Activated naive CD8-positive, alpha-beta T cell treated with anti-CD3 and anti-CD28 coated beads, Interleukin-2, amount 50 U/mL, for 24 hours (primary cell): ENCODE data around the gene GLB1L2.

Source experiments
- ATAC-seq: fragments of 150-1000 bp; cut with Tn5 transposase; one replicate; pipeline ENCODE4 v1.10.0; 2021
- DNase-seq: peaks from one replicate; pipeline ENCODE4 v3.0.0; 2021
- H3K27ac Mint-ChIP-seq: one replicate; pipeline ENCODE4 v1.8.0; 2021; ENCODE audit warnings: mild to moderate bottlenecking, mixed read lengths
- H3K27me3 Mint-ChIP-seq: one replicate; pipeline ENCODE4 v1.8.0; 2021; ENCODE audit warnings: mixed read lengths
- H3K36me3 Mint-ChIP-seq: one replicate; pipeline ENCODE4 v1.8.0; 2021; ENCODE audit warnings: low read depth, mixed read lengths
- H3K4me1 Mint-ChIP-seq: one replicate; pipeline ENCODE4 v1.8.0; 2021; ENCODE audit warnings: mixed read lengths
- H3K4me3 Mint-ChIP-seq: one replicate; pipeline ENCODE4 v1.8.0; 2021; ENCODE audit warnings: mild to moderate bottlenecking, moderate library complexity, mixed read lengths
- H3K9me3 Mint-ChIP-seq: one replicate; pipeline ENCODE4 v1.8.0; 2021; ENCODE audit warnings: mixed read lengths

GLB1L2 gene

DNA sequence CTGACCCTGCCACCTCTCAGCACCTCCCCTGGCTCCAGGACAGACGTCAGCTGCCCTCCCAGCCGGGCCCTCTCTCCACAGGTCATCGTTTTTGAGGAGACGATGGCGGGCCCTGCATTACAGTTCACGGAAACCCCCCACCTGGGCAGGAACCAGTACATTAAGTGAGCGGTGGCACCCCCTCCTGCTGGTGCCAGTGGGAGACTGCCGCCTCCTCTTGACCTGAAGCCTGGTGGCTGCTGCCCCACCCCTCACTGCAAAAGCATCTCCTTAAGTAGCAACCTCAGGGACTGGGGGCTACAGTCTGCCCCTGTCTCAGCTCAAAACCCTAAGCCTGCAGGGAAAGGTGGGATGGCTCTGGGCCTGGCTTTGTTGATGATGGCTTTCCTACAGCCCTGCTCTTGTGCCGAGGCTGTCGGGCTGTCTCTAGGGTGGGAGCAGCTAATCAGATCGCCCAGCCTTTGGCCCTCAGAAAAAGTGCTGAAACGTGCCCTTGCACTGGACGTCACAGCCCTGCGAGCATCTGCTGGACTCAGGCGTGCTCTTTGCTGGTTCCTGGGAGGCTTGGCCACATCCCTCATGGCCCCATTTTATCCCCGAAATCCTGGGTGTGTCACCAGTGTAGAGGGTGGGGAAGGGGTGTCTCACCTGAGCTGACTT lies 43.2 kb downstream of the GLB1L2 start:
- no peak for ATAC-seq
- H3K27me3 Mint-ChIP-seq: no peaks in the 10 kb centered on the region
- no peak overlapping the region for H3K4me3 Mint-ChIP-seq
- DNase-seq: no peak
- H3K36me3 Mint-ChIP-seq: no peaks in the 10 kb centered on the region
- H3K27ac Mint-ChIP-seq: no peak overlapping the region
- no peaks in the 10 kb centered on the region for H3K9me3 Mint-ChIP-seq
- H3K4me1 Mint-ChIP-seq: no peaks in the 10 kb centered on the region

DNA sequence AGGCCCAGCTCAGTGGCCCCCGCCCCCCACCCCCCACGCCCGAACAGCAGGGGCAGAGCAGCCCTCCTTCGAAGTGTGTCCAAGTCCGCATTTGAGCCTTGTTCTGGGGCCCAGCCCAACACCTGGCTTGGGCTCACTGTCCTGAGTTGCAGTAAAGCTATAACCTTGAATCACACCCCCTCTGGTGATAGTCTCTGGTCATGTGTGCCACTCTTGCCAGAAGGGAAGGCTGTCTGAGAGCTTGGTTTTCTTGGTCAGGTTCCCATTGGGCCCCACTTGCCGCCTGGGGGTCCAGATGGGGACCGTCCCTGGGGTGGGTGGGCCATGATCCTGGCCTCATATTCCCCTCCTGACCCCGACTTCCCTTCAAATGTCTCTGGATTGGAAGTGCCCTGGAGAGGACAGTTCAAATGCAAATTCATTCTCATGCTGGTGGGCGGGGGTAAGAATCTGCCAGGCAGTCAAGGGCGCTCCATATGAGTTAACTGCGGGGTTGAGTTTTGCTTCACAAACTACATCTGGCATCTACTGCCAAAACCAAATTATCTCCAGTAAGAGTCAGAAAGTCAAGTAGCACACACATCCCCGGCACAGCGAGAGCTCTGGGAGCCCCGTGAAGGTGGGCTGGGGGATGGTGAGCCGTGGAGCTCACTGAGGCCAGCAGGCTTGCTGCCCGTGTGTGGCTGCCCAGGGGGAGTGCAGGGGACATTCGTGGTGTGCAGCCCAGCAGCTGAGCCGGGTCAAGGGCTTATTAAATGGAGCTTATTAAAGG lies 44.5 kb downstream of the GLB1L2 start:
- no peak for ATAC-seq
- DNase-seq: no peak
- H3K9me3 Mint-ChIP-seq: no peaks in the 10 kb centered on the region
- H3K4me1 Mint-ChIP-seq: no peaks in the 10 kb centered on the region
- no peak overlapping the region for H3K27ac Mint-ChIP-seq
- H3K4me3 Mint-ChIP-seq: no peak overlapping the region
- no peaks in the 10 kb centered on the region for H3K27me3 Mint-ChIP-seq
- no peaks in the 10 kb centered on the region for H3K36me3 Mint-ChIP-seq

DNA sequence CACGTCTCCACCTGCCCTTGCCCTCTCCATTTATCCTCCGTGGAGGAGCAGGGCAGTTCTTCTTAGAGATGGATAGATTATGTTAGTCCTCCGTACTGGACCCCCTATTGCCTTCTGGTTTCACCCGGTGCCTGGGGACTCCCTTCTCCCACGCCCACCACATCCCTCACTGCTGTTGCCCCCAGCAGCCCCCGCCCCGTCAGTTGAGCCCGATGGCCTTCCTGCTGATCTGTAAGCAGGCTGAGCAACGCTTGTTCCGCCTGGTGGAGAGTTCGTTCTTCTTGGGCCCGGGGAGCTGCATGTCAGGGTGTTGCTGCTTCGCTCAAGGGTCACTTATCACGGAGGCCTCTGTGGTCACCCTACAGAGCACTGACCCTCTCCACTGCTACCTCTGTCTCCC lies 46.1 kb downstream of the GLB1L2 start:
- Mint-ChIP-seq H3K27me3 (no peaks in the 10 kb centered on the region), H3K27ac (no peak overlapping the region), H3K36me3 (no peaks in the 10 kb centered on the region), H3K9me3 (no peaks in the 10 kb centered on the region), H3K4me1 (no peaks in the 10 kb centered on the region), H3K4me3 (no peak overlapping the region)
- ATAC-seq (no peak), DNase-seq (no peak)

DNA sequence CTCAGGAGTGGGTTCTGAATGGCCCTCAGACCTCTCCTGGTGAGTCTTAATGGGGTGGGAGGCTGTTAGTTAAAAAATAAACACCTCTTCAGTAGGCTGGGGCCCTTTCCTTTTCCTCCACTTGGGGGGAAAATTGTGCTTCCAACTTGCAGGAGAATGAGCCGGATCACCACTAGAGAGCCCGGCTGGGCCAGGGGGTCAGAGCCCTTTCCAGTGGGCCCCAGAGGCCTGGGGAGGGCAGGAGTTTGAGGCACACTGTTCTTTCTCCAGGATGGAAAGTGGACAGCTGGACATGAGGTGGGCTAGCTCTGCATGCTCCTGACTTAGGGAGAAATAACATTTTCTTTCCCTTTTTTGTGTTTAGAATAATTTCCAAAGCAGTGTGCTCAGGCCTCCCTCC lies 47.5 kb downstream of the GLB1L2 start:
- ATAC-seq: no peak

DNA sequence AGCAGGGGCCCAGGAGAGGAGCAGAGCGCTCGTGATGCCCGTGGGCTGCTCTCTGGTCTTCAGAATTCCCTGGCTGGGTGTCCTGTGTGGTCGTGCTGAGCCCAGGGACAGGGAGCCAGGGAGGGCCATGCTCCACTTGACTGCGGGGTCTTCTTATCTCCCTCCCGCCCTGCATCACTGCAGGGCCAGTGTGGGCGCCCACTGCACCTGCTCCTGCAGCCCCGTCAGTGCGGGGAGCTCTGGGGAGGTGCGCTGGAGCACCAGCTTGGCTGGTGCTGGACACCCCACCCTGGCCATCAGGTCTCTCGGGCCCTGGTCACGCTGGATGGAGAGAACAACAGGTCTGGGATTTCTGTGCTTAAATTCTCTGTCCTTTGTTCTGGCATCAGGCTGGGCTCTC lies 48.4 kb downstream of the GLB1L2 start:
- H3K4me3 Mint-ChIP-seq: no peak overlapping the region
- DNase-seq (no peak), ATAC-seq (no peak)
- no peaks in the 10 kb centered on the region for H3K9me3 Mint-ChIP-seq
- H3K4me1 Mint-ChIP-seq: no peaks in the 10 kb centered on the region
- H3K27me3 Mint-ChIP-seq: peaks cover 5% of the 10 kb centered on the region
- no peak overlapping the region for H3K27ac Mint-ChIP-seq
- no peaks in the 10 kb centered on the region for H3K36me3 Mint-ChIP-seq

More for the DNA sequence above, 47.5 kb downstream of the GLB1L2 start:
- no peak for DNase-seq
- no peaks in the 10 kb centered on the region for H3K4me1 Mint-ChIP-seq
- H3K36me3 Mint-ChIP-seq: no peaks in the 10 kb centered on the region
- H3K27me3 Mint-ChIP-seq: no peaks in the 10 kb centered on the region
- H3K27ac Mint-ChIP-seq: no peak overlapping the region
- no peak overlapping the region for H3K4me3 Mint-ChIP-seq
- H3K9me3 Mint-ChIP-seq: no peaks in the 10 kb centered on the region

DNA sequence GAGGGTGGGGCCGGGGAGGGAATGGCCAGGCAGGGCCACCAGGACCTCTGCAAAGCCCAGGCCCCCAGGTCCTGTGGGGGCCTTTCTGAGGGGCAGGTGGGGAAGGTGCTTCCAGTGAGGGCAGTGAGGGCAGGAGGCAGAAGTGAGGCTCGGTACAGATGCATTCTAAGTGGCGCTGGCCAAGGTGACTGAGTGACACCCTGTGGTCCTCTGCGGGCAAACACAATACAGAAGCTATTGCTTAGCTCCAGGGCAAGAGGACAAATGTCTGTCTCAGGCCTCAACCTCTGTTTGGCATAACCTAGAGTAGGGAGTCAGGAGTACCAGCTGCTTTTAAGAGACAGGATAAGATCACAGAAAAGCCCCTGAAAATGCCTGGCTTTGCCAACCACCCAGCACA lies 49.0 kb downstream of the GLB1L2 start:
- Mint-ChIP-seq H3K4me3 (no peak overlapping the region), H3K9me3 (no peaks in the 10 kb centered on the region), H3K27me3 (peaks cover 5% of the 10 kb centered on the region), H3K27ac (no peak overlapping the region), H3K36me3 (no peaks in the 10 kb centered on the region), H3K4me1 (peaks cover under 1% of the 10 kb centered on the region)
- no peak for ATAC-seq
- DNase-seq: no peak

DNA sequence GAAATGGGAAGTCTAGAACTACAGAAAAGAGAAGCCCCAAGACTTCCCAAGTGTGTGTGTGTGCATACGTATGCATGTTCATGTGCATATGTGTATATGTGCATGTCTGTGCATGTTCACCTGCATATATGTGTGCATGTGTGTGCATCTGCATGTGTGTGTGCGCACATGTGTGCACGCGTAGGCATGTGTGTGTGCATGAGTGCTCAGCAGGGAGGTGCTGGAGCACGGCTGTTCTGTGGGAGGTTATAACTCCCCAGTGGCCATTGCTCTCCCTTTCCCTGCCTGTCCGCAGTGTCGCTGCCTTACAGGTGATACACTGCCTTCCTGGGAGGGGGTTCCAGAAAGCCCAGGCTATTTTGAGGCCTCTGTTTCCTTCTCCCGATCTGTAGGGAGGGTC lies 50.5 kb downstream of the GLB1L2 start:
- Mint-ChIP-seq H3K4me3 (no peak overlapping the region), H3K36me3 (no peaks in the 10 kb centered on the region), H3K9me3 (no peaks in the 10 kb centered on the region), H3K27ac (no peak overlapping the region), H3K27me3 (peaks cover 10% of the 10 kb centered on the region), H3K4me1 (peaks cover 16% of the 10 kb centered on the region)
- ATAC-seq (no peak), DNase-seq (no peak)

DNA sequence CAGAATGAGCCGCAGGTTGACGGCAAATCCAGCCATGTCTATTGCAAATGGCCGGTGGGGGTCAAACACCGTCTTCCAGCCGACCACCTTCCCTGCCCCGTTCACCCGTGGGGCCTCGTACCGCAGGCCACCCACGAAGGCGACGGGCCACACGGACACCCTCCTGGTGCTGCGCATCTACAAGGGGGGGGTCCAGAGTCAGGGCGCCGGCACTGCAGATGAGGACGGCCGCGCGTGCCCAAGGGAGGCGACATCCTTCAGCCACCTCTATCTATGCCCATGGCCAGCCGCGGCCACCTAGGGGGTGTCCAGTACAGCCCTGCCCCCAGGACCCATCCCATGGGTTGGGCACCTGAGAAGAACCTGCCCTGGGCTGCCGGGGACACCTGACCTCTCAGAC lies 51.0 kb downstream of the GLB1L2 start:
- DNase-seq (no peak), ATAC-seq (no peak)
- H3K4me3 Mint-ChIP-seq: no peak overlapping the region
- no peaks in the 10 kb centered on the region for H3K9me3 Mint-ChIP-seq
- peaks cover 16% of the 10 kb centered on the region for H3K4me1 Mint-ChIP-seq
- no peak overlapping the region for H3K27ac Mint-ChIP-seq
- H3K36me3 Mint-ChIP-seq: no peaks in the 10 kb centered on the region
- peaks cover 10% of the 10 kb centered on the region for H3K27me3 Mint-ChIP-seq

DNA sequence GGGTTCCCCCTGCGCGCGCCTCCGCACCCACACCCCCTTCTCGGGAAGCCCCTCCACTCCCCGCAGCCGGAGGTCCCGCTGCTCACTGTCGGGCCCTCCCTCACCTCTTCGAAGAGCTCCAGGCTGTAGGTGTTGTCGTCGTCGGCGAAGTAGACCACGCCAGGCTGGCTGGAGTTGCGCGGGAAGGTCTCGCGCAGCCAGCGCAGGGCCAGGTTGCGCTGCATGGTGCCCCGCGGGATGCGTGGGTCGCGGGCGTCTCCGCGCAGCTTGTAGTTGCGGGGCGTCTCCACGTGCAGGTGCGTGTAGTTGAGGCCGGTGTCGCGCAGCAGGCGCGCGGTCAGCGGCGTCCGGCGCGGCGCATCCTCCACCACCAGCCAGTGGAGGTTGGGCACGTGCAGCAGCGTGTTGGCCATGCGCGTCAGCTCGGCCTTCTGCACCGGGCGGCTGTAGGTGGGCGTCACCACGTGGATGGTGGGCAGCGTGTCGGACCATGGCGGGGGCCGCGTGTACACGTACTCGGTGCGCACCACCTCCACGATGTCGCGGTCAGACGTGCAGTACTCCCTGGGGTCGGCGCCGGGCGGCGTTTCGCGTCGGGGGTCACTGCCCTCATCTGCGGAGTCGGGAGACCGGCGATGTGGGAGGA lies 51.9 kb downstream of the GLB1L2 start:
- Mint-ChIP-seq H3K4me1 (peaks cover 16% of the 10 kb centered on the region), H3K27me3 (peaks cover 10% of the 10 kb centered on the region), H3K27ac (no peak overlapping the region), H3K9me3 (no peaks in the 10 kb centered on the region), H3K4me3 (no peak overlapping the region), H3K36me3 (no peaks in the 10 kb centered on the region)
- DNase-seq (no peak), ATAC-seq (no peak)

DNA sequence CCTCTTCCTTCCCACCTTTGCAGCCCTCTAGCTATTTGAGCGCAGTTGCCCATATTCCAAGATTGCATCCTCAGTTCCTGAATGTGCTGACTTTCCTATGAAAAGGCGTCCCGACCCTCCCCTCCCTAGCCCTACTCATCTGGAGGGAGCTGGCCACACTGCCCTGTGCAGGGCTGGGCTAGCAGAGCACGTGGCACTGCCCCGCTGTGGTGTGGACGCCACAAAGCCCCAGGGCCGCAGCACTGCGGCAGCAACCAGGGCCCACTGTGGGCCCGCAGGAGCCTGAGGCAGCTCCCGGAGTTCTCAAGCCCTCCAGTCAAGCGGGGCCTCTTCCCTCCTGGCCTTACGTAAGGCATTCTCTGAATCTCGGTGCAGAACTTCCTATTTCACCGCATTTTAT lies 52.6 kb downstream of the GLB1L2 start:
- Mint-ChIP-seq H3K27me3 (peaks cover 10% of the 10 kb centered on the region), H3K27ac (no peak overlapping the region), H3K4me3 (no peak overlapping the region), H3K36me3 (no peaks in the 10 kb centered on the region), H3K9me3 (no peaks in the 10 kb centered on the region), H3K4me1 (peaks cover 16% of the 10 kb centered on the region)
- ATAC-seq (no peak), DNase-seq (no peak)

DNA sequence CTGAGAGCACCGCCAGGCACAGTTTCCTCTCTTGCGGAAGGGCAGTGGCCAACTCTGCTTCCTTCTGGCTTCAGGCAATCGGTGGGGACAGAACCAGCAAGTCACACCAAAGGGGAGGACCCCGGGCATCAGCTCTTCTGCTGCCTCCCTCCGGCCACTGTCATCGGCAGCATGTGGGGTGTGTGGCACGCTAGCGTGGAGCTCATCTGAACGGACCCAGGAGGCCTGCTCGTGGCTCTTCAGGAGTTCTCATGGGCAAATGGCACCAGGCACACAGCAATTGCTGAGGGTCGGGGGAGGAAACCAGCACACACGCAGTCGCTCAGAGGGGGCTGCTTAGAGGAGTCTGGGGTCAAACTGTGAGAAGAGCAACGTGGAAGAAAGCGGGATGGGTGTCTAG lies 53.4 kb downstream of the GLB1L2 start:
- Mint-ChIP-seq H3K4me3 (no peak overlapping the region), H3K36me3 (no peaks in the 10 kb centered on the region), H3K4me1 (peaks cover 16% of the 10 kb centered on the region), H3K9me3 (no peaks in the 10 kb centered on the region), H3K27me3 (peaks cover 10% of the 10 kb centered on the region), H3K27ac (no peak overlapping the region)
- ATAC-seq: no peak
- no peak for DNase-seq

DNA sequence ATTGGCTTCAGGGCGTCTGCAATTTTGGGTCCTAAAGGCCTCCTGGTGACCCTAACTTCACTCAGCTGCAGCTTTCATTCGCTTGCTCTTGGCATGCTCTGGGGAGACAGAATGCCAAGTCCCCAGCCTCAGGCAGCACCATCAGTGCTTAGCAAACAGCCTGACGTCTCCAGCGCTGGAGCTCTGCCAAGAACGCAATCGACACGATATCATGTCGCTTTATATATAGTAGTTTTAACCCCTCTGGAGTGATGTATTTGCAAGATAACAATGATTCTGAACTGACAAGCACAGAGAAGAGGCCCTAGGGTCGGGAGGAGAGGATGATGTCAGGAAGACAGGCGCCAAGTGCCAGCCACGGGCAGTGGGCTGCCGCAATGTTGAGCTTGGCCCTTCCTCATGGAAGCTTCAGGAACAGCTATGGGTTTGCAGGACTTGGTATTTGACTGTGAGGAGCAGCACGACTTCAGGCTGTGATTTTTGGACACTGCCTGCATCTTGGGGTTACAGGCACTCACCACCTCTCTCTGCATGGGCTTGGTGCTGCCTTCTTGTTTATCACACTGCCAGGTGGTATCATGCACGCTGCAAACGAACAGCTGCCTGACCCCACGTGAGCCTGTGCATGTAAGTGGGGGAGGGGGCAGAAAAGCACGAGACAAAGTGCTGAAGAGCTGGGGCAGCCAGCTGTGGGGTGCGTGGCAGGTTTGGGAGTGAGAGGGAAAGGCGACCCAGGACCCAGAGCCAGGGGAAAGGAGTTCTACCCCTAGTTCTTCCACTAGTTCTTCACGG lies 54.2 kb downstream of the GLB1L2 start:
- DNase-seq: no peak
- Mint-ChIP-seq H3K27ac (no peak overlapping the region), H3K9me3 (no peaks in the 10 kb centered on the region), H3K36me3 (no peaks in the 10 kb centered on the region), H3K4me3 (no peak overlapping the region), H3K27me3 (peaks cover 10% of the 10 kb centered on the region), H3K4me1 (peaks cover 16% of the 10 kb centered on the region)
- no peak for ATAC-seq

DNA sequence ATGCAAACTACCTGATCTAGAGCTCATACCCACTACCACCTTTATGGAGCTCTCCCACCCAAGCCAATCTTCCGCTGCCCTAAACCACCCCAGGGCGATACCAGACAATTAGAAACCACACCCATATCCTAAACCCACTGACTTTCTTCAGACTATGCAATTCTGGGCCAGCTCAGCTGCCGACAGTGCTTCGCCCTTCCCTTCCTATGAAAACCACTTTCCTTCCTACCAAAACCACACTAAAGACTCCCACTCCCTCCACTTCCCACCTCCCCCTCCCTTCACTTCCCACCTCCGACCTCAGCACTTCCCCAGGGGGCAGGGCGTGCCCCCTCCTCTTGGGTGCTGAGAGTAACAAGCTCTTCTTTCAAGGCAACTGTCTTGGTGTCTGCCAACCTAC lies 55.2 kb downstream of the GLB1L2 start:
- no peak for DNase-seq
- no peaks in the 10 kb centered on the region for H3K36me3 Mint-ChIP-seq
- peaks cover 16% of the 10 kb centered on the region for H3K4me1 Mint-ChIP-seq
- H3K27me3 Mint-ChIP-seq: peaks cover 12% of the 10 kb centered on the region
- no peak overlapping the region for H3K27ac Mint-ChIP-seq
- no peaks in the 10 kb centered on the region for H3K9me3 Mint-ChIP-seq
- ATAC-seq: no peak
- no peak overlapping the region for H3K4me3 Mint-ChIP-seq

DNA sequence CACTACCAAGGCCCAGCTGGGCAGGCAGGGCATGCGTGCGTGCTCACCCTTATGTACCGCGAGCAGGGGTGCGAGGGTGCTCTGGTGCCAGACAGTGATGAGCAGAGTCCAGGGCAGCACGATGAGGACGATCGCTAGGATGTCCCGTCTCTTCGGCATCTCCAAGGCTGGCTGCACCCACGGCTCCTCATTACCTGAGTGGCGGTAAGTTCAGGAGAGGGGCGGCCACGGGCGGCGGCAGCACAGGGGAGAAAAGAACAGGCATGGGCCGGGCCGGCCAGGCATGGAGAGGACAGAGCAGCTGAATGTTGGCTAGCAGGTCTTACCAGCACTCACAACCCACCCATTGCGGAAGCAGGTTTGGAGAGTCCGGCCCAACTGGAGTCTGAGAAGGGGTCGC lies 55.7 kb downstream of the GLB1L2 start:
- Mint-ChIP-seq H3K36me3 (no peaks in the 10 kb centered on the region), H3K4me1 (peaks cover 16% of the 10 kb centered on the region), H3K27me3 (peaks cover 12% of the 10 kb centered on the region), H3K27ac (no peak overlapping the region), H3K4me3 (no peak overlapping the region), H3K9me3 (no peaks in the 10 kb centered on the region)
- ATAC-seq (no peak), DNase-seq (no peak)
